HAP-1 (cell line): Measurements from ENCODE around the gene UTS2R.
"Not testable (repeated sequence)": the region's sequence is repeated elsewhere in the genome, so short reads cannot be mapped to it uniquely, and the experiment has no call there.

Experiments used
- DNase-seq, 2 experiments: peaks; one replicate each; pipeline ENCODE4 v3.0.0-alpha.2; 2016 to 2020; ENCODE audit warnings: low spot score in 2 of 2
- H3K27me3 ChIP-seq: fragments of 250-450 bp; sonication (Bioruptor Pico); 2 replicates; pipeline ENCODE4 v1.5.1; 2020; ENCODE audit warnings: low read depth, mild to moderate bottlenecking, moderate library complexity
- H3K36me3 ChIP-seq: fragments of 250-450 bp; sonication (Bioruptor Pico); replicated peaks from 2 replicates; pipeline ENCODE4 v1.5.1; 2020; ENCODE audit warnings: mild to moderate bottlenecking
- H3K4me1 ChIP-seq: fragments of 250-450 bp; sonication (Bioruptor Pico); 2 replicates; pipeline ENCODE4 v1.5.1; 2020; ENCODE audit warnings: mild to moderate bottlenecking
- H3K4me3 ChIP-seq: fragments of 250-450 bp; sonication (Bioruptor Pico); 2 replicates; pipeline ENCODE4 v1.5.1; 2020; ENCODE audit warnings: mild to moderate bottlenecking, moderate library complexity
- H3K9me3 ChIP-seq: fragments of 250-450 bp; sonication (Bioruptor Pico); 2 replicates; pipeline ENCODE4 v1.5.1; 2020; ENCODE audit warnings: mild to moderate bottlenecking, moderate library complexity
- in situ Hi-C: fragments of 300-500 bp; cut with MboI; formaldehyde crosslinking; loops from 3 replicates; pipeline ENCODE4 v1.14.3; 2020; ENCODE audit warnings: low sequenced_read_pairs, inconsistent platforms, mixed read lengths

The UTS2R gene

GRCh38 chr17:82344175-82344907 lies 27.2 kb upstream of the UTS2R start:
- Histone ChIP-seq H3K36me3 (no peaks in the 10 kb centered on the region), H3K4me3 (no peak overlapping the region), H3K27me3 (no peaks in the 10 kb centered on the region), H3K9me3 (no peaks in the 10 kb centered on the region), H3K4me1 (peaks cover 7% of the 10 kb centered on the region)
- DNase-seq, result no peak
- in situ Hi-C loops, result no loop called here

DNA sequence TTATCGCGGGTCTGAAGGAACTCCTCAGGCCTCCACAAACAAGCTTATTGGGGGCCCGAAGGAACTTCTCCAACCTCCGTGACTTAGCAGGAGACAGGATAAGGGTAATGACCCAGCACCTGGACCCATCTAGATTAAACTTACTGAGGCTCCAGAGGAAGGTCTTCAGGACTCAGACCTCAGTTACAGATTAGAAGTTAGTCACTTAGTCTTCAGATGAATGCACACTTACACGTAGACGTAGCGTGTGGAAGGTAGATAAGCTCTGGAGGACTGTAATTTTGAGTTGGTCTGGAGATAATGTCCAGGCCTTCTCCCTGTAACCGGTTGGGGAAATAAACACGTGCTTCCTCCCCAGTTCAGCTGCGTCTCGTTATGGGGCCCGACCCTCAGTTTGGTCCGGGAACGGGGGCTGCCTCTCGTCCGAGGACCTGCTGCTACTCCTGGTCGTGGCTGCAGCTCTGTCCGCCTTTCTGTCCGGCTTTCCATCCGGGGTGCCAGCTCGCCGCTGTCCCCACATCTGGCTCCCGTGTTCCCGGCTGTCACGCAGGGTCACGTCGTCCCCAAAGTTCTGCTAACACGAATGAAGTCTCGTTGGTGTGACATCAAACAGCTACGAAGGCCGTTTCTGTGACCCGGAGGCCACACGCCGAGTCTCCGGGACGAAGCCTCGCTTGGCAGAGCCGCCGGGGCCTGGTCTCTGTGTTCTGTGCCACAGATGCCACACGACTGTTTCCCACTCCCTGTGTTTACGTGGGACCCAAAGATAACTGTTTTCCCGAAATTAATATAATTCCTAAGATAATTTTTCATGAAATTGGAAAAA lies 26.2 kb upstream of the UTS2R start:
- H3K36me3 ChIP-seq, result no peaks in the 10 kb centered on the region
- DNase-seq, result no peak
- in situ Hi-C loops, result no loop called here
- no peaks in the 10 kb centered on the region for H3K9me3 ChIP-seq
- H3K27me3 ChIP-seq, result no peaks in the 10 kb centered on the region
- no peak overlapping the region for H3K4me3 ChIP-seq
- H3K4me1 ChIP-seq, result peaks cover 5% of the 10 kb centered on the region; the same call in 1 of the 2 replicates

DNA sequence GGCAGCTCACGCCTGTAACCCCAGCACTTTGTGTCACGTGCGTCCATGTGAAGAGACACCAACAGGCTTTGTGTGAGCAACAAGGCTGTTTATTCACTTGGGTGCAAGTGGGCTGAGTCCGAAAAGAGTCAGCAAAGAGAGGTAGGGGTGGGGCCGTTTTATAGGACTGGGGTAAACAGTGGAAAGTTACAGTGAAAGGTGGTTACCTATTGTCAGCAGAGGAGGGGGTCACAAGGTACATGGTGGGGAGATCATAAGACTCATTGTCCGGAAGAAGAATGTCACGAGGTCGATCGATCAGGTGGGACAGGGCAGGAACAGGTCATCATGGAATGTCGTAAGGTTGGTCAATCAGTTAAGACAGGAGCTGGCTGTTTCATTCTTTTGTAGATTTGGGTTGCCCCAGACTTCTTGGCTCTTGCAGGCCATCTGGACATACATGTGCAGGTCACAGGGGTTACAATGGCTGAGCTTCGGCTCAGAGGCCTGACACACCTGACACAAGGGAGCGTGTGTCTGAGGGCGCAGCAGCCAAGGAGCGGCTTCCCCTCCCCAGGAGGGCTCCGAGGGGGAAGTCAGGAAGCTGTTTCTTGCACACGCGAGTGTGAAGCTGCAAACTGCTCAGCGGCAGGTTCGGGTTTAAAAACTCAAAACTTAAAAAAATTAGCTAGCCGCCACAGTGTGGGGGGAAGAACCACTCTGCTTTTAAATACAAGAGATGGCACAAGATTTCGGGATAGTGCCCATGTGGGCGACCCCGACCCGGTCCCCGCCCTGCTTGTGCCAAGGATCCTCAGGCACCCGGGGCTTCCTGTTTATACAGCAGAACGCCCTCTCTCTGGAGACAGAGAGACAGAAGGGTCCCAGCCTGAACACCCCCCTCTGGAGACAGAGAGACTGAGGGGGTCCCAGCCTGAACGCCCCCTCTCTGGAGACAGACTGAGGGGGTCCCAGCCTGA lies 24.9 kb upstream of the UTS2R start:
- H3K4me1 ChIP-seq, result peaks cover 5% of the 10 kb centered on the region; the same call in 1 of the 2 replicates
- no peaks in the 10 kb centered on the region for H3K9me3 ChIP-seq
- no peak overlapping the region for H3K4me3 ChIP-seq
- H3K27me3 ChIP-seq, result no peaks in the 10 kb centered on the region
- H3K36me3 ChIP-seq, result no peaks in the 10 kb centered on the region
- no peak for DNase-seq
- in situ Hi-C loops, result no loop called here

DNA sequence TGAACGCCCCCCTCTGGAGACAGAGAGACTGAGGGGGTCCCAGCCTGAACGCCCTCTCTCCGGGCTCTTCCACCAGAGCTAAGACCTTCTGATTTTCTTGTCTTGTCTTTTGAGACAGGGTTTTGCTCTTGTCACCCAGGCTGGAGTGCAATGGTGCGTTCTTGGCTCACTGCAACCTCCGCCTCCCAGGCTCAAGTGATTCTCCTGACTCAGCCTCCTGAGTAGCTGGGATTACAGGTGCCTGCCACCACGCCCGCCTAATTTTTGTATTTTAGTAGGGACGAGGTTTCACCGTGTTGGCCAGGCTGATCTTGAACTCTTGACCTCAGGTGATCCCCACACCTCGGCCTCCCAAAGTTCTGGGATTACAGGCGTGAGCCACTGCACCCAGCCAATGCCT lies 23.6 kb upstream of the UTS2R start:
- H3K4me3 ChIP-seq, H3K36me3 ChIP-seq, H3K27me3 ChIP-seq, H3K4me1 ChIP-seq, H3K9me3 ChIP-seq, DNase-seq, in situ Hi-C loops: not testable (repeated sequence)

- in situ Hi-C loops, result no loop called here
- no peaks in the 10 kb centered on the region for H3K9me3 ChIP-seq
- H3K27me3 ChIP-seq, result no peaks in the 10 kb centered on the region
- H3K4me1 ChIP-seq, result peaks cover 5% of the 10 kb centered on the region; the same call in 1 of the 2 replicates
- H3K36me3 ChIP-seq, result no peaks in the 10 kb centered on the region
- no peak for DNase-seq
- no peak overlapping the region for H3K4me3 ChIP-seq
These were observed 23.1 kb upstream of the UTS2R start for GRCh38 chr17:82348434-82348833.

DNA sequence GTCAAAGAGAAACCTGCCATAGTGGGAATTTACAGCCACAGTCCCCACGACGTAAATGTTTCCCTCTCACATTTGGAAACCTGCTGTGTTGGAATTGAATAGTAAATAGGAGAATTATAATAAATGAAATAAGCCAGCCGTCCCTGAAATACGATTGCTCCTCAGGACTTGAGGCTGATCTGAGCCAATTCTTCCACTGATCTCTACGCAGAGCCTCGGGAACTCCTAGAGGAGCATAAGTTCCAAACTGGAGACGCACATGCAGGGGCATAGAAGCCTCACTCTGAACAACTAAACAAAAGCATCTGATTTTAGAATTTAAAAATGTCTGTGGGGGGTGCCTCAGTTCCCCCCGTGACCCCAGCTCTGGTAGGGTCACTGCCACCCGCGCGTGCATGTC lies 22.7 kb upstream of the UTS2R start:
- in situ Hi-C loops, result no loop called here
- no peaks in the 10 kb centered on the region for H3K36me3 ChIP-seq
- no peaks in the 10 kb centered on the region for H3K9me3 ChIP-seq
- no peak for DNase-seq
- H3K4me3 ChIP-seq, result no peak overlapping the region
- no peaks in the 10 kb centered on the region for H3K27me3 ChIP-seq
- H3K4me1 ChIP-seq, result peaks cover 5% of the 10 kb centered on the region; the same call in 1 of the 2 replicates

- no peak overlapping the region for H3K4me3 ChIP-seq
- H3K9me3 ChIP-seq, result no peaks in the 10 kb centered on the region
- in situ Hi-C loops, result no loop called here
- DNase-seq, result no peak
- H3K36me3 ChIP-seq, result no peaks in the 10 kb centered on the region
- no peaks in the 10 kb centered on the region for H3K27me3 ChIP-seq
- H3K4me1 ChIP-seq, result peaks cover 5% of the 10 kb centered on the region; the same call in 1 of the 2 replicates
These were observed 22.3 kb upstream of the UTS2R start for GRCh38 chr17:82349287-82349701.

DNA sequence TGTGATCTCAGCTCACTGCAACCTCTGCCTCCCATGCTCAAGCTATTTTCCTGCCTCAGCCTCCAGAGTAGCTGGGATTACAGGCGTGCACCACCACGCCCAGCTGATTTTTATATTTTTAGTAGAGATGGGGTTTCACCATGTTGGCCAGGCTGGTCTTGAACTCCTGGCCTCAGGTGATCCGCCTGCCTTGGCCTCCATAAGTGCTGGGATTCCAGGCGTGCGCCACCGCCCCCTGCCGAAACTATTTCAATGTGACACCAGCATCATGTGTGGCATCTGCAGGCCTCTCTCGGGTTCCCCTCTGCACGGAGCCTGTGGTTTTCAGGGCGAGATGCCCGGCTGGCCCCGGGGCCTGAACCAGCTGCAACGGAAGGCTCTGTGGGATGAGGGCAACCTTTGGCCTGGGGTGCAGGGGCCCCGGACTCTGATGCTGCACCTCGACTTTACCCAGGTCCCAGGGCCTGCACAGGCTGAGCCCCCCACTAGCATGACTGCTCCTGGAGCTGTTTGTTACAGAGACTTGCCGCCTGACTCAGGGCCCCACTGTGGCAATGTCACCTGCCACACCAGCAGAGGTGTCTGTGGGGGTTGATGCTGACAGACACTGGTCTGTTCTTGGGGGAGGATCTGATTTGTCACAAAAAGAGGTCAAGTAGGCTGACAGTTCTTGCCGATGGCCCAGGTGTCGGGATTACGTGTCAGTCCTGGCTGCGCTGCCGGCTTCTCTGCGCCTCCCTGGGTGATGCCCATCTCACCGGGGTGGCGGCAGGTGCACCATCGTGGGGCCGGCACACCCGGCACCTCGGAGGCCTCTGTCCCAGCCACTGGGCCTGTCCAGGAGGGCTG lies 21.2 kb upstream of the UTS2R start:
- Histone ChIP-seq H3K4me1 (no peaks in the 10 kb centered on the region), H3K9me3 (no peaks in the 10 kb centered on the region), H3K36me3 (no peaks in the 10 kb centered on the region), H3K27me3 (no peaks in the 10 kb centered on the region), H3K4me3 (no peak overlapping the region)
- peak in 1 of 2 experiments; percentile 60 for DNase-seq
- in situ Hi-C loops, result loop anchor here (5.0 kb wide), 1 partner anchor 62 kb away; no protein-coding TSS in a partner anchor

DNA sequence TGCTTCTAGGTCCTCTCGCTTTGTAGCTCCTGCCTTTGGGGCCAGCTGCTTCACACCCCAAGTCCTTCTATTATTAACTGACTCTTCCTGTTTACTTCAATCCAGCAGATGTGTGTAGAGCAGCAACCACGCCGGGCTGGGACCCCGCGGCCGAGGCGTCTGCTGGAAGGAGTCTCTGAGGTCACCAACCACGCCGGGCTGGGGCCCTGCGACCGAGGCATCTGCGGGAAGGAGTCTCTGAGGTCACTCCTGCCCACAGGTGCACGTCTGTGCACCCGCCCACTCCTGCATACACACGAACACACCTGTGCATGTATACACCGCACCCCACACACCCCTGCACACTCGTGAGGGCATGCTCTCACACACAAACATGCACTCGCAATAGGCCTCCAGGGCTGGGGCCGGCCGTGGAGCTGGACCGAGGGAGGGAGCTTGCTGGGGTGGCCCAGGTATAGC lies 20.3 kb upstream of the UTS2R start:
- Histone ChIP-seq H3K27me3 (no peaks in the 10 kb centered on the region), H3K9me3 (no peaks in the 10 kb centered on the region), H3K4me3 (no peak overlapping the region), H3K4me1 (no peaks in the 10 kb centered on the region), H3K36me3 (no peaks in the 10 kb centered on the region)
- in situ Hi-C loops, result loop anchor here (5.0 kb wide), 1 partner anchor 61 kb away; no protein-coding TSS in a partner anchor
- no peak for DNase-seq

DNA sequence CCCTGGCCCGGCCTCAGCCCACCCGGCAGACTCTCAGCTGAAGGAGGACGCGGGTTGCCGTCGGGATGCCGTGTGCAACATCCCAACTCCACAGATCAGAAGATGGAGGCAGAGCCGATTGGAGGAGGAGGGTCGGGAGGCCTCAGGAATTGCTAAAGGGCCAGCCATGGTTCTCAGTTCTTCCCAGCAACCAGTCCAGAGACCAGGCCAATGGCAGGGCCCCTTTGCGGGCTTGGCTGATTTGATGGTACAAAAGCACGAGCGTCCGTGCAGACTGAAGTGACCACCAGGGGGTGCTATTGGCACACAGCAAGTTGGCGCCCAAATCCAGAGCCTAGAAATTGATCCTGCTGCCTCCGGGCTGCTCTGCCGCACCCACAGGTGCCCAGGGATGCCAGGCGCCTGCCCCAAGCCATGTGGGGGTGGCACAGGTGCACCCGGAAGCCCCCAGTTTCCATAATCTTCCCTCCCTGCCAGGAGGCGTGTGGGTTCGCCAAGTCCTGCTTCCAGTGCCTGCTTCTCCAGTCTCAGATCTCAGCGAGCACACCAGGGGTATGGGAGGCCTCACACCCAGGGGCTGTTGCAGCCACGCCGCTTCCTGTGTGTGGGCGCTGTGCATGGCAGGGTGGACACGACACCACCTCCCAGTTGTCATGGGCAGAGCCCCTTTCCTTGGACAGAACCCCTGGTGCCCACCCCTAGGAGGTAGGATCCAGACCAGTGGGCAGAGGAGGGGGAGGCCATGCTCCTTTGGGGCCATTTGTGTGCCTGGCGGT lies 19.7 kb upstream of the UTS2R start:
- Histone ChIP-seq H3K9me3 (no peaks in the 10 kb centered on the region), H3K27me3 (no peaks in the 10 kb centered on the region), H3K36me3 (no peaks in the 10 kb centered on the region), H3K4me3 (no peak overlapping the region), H3K4me1 (no peaks in the 10 kb centered on the region)
- in situ Hi-C loops, result loop anchor here (5.0 kb wide), 1 partner anchor 60 kb away; no protein-coding TSS in a partner anchor
- DNase-seq, result peak; percentile 75 to 91

DNA sequence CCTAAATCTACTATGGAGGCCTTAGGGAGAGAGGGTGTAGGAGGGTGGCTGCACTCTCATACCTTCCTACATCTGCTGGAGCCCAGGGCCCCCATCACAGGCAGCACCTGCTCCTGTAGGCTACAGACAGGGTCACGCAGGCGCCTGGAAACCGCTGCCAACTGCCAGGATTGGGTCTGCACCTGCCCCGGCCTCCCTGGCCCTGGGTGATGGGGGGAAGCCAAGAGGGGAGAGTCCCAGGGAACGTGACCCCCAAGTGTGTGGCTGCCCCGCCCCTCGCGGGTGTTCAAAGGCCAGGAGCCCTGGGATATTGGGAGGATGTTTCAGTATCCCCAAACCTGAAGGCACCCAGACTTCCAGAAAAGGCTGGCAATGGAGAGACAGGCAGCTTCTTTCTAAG lies 18.1 kb upstream of the UTS2R start:
- Histone ChIP-seq H3K36me3 (no peaks in the 10 kb centered on the region), H3K4me3 (no peak overlapping the region), H3K9me3 (no peaks in the 10 kb centered on the region), H3K27me3 (no peaks in the 10 kb centered on the region), H3K4me1 (peaks cover under 1% of the 10 kb centered on the region)
- in situ Hi-C loops, result loop anchor here (5.0 kb wide), 1 partner anchor 59 kb away; no protein-coding TSS in a partner anchor
- DNase-seq, result no peak

- in situ Hi-C loops, result loop anchor here (5.0 kb wide), 1 partner anchor 57 kb away; no protein-coding TSS in a partner anchor
- no peaks in the 10 kb centered on the region for H3K27me3 ChIP-seq
- H3K4me1 ChIP-seq, result peaks cover 7% of the 10 kb centered on the region
- no peak overlapping the region for H3K4me3 ChIP-seq
- H3K9me3 ChIP-seq, result no peaks in the 10 kb centered on the region
- no peak for DNase-seq
- no peaks in the 10 kb centered on the region for H3K36me3 ChIP-seq
These were observed 16.7 kb upstream of the UTS2R start for GRCh38 chr17:82354804-82355308.
